ENCODE data around the gene DOK3. TPM values are rescaled to one million over a fixed set of nuclear protein-coding genes. Genes with fewer than 3 reads are reported as not detected.
A peak's percentile ranks its signal among the peaks of the same experiment; 100 is the strongest.

The DOK3 gene
- total and polyA plus RNA-seq, 2 of the 13 experiments (the other 11 are each of a cell fraction or from before 2014, with no cell fraction given) = 1.4 to 1.5 TPM

GRCh38 chr5:177497292-177498012 lies 12.2 kb downstream of the DOK3 start, which contains the start of gene PDLIM7 (continued):
- TF ChIP-seq ZNF20 (CRISPR knock-in tag; IDR thresholded peaks at IDR 0.05) (no peak), ZNF761 (CRISPR knock-in tag; conservative IDR thresholded peaks at IDR 0.05) (0 out of 2 replicates have a peak, but pooled peaks have one; percentile 23), ZSCAN21 (CRISPR knock-in tag; IDR thresholded peaks at IDR 0.05; ENCODE audit: borderline replicate concordance) (no peak), DNMT3B (CRISPR knock-in tag; conservative IDR thresholded peaks at IDR 0.05) (peak; percentile 64; the same call in 1 of the 2 replicates), IRX3 (CRISPR knock-in tag; IDR thresholded peaks at IDR 0.05; ENCODE audit: borderline replicate concordance, low read depth) (0 out of 2 replicates have a peak, but pooled peaks have one; percentile 41), ZNF713 (CRISPR knock-in tag; IDR thresholded peaks at IDR 0.05) (no peak), CBX5 (CRISPR knock-in tag; IDR thresholded peaks at IDR 0.05; ENCODE audit: borderline replicate concordance) (peak; percentile 42; the same call in 1 of the 2 replicates), ZNF776 (CRISPR knock-in tag; IDR thresholded peaks at IDR 0.05) (peak; percentile 43; the same call in 1 of the 2 replicates), ATM (IDR thresholded peaks at IDR 0.05; ENCODE audit: borderline replicate concordance) (no peak), CENPT (CRISPR knock-in tag; IDR thresholded peaks at IDR 0.05; ENCODE audit: low read depth) (no peak), REL (CRISPR knock-in tag; conservative IDR thresholded peaks at IDR 0.05) (0 out of 2 replicates have a peak, but pooled peaks have one; percentile 30), PBX2 (CRISPR knock-in tag; IDR thresholded peaks at IDR 0.05) (no peak), ZNF263 (CRISPR knock-in tag; IDR thresholded peaks at IDR 0.05) (no peak), MTF2 (CRISPR knock-in tag; IDR thresholded peaks at IDR 0.05; ENCODE audit: borderline replicate concordance) (peak; percentile 47; the same call in 1 of the 2 replicates), JARID2 (CRISPR knock-in tag; IDR thresholded peaks at IDR 0.05; ENCODE audit: insufficient replicate concordance) (peak; percentile 16), KLF9 (CRISPR knock-in tag; IDR thresholded peaks at IDR 0.05; ENCODE audit: low read depth) (peak; percentile 86; the same call in 1 of the 2 replicates)
- TF ChIP-seq, protein P1, sequence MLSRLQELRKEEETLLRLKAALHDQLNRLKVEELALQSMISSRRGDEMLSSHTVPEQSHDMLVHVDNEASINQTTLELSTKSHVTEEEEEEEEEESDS (CRISPR knock-in tag; IDR thresholded peaks at IDR 0.05; ENCODE audit: borderline replicate concordance) = no peak
- TF ChIP-seq, protein P2, sequence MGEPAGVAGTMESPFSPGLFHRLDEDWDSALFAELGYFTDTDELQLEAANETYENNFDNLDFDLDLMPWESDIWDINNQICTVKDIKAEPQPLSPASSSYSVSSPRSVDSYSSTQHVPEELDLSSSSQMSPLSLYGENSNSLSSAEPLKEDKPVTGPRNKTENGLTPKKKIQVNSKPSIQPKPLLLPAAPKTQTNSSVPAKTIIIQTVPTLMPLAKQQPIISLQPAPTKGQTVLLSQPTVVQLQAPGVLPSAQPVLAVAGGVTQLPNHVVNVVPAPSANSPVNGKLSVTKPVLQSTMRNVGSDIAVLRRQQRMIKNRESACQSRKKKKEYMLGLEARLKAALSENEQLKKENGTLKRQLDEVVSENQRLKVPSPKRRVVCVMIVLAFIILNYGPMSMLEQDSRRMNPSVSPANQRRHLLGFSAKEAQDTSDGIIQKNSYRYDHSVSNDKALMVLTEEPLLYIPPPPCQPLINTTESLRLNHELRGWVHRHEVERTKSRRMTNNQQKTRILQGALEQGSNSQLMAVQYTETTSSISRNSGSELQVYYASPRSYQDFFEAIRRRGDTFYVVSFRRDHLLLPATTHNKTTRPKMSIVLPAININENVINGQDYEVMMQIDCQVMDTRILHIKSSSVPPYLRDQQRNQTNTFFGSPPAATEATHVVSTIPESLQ (CRISPR knock-in tag; conservative IDR thresholded peaks at IDR 0.05) = 0 out of 2 replicates have a peak, but pooled peaks have one; percentile 25
- TF ChIP-seq, protein P3, sequence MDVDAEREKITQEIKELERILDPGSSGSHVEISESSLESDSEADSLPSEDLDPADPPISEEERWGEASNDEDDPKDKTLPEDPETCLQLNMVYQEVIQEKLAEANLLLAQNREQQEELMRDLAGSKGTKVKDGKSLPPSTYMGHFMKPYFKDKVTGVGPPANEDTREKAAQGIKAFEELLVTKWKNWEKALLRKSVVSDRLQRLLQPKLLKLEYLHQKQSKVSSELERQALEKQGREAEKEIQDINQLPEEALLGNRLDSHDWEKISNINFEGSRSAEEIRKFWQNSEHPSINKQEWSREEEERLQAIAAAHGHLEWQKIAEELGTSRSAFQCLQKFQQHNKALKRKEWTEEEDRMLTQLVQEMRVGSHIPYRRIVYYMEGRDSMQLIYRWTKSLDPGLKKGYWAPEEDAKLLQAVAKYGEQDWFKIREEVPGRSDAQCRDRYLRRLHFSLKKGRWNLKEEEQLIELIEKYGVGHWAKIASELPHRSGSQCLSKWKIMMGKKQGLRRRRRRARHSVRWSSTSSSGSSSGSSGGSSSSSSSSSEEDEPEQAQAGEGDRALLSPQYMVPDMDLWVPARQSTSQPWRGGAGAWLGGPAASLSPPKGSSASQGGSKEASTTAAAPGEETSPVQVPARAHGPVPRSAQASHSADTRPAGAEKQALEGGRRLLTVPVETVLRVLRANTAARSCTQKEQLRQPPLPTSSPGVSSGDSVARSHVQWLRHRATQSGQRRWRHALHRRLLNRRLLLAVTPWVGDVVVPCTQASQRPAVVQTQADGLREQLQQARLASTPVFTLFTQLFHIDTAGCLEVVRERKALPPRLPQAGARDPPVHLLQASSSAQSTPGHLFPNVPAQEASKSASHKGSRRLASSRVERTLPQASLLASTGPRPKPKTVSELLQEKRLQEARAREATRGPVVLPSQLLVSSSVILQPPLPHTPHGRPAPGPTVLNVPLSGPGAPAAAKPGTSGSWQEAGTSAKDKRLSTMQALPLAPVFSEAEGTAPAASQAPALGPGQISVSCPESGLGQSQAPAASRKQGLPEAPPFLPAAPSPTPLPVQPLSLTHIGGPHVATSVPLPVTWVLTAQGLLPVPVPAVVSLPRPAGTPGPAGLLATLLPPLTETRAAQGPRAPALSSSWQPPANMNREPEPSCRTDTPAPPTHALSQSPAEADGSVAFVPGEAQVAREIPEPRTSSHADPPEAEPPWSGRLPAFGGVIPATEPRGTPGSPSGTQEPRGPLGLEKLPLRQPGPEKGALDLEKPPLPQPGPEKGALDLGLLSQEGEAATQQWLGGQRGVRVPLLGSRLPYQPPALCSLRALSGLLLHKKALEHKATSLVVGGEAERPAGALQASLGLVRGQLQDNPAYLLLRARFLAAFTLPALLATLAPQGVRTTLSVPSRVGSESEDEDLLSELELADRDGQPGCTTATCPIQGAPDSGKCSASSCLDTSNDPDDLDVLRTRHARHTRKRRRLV (CRISPR knock-in tag; IDR thresholded peaks at IDR 0.05) = no peak
